VCaP (cell line): ENCODE measurements around the gene NCOR2.

ENCODE experiments used
- H3K27ac ChIP-seq: fragments of 450-650 bp; 2 replicates; pipeline ENCODE4 v1.5.1; 2017
- CTCF ChIP-seq: fragments of 450-650 bp; conservative IDR thresholded peaks from 2 replicates; pipeline ENCODE4 v1.5.1; 2017; ENCODE audit warnings: mild to moderate bottlenecking, moderate library complexity

The NCOR2 gene

GRCh38 chr12:124571556-124571955 is 4.1 kb upstream of the NCOR2 start:
- no peak overlapping the region for H3K27ac ChIP-seq
- no peak for TF ChIP-seq CTCF

GRCh38 chr12:124570810-124571209 is 3.4 kb upstream of the NCOR2 start:
- no peak for TF ChIP-seq CTCF
- no peak overlapping the region for H3K27ac ChIP-seq

GRCh38 chr12:124569375-124570148 is 2.1 kb upstream of the NCOR2 start:
- H3K27ac ChIP-seq, result peak overlapping the region; percentile 98
- no peak for TF ChIP-seq CTCF

- H3K27ac ChIP-seq, result peak overlapping the region; percentile 98
- peak; percentile 80 for TF ChIP-seq CTCF
Observed at GRCh38 chr12:124568431-124569374, 1.3 kb upstream of the NCOR2 start.

- no peak for TF ChIP-seq CTCF
- H3K27ac ChIP-seq, result peak overlapping the region; percentile 98
Observed at GRCh38 chr12:124567673-124568373, 411 bp upstream of the NCOR2 start.

GRCh38 chr12:124566161-124566996 is 1.0 kb downstream of the NCOR2 start:
- TF ChIP-seq CTCF, result no peak
- H3K27ac ChIP-seq, result peak overlapping the region; percentile 98
